Activated CD4-positive, alpha-beta T cell treated with anti-CD3 and anti-CD28 coated beads, Interleukin-2, amount 50 U/mL, for 16 hours (primary cell): Measurements from ENCODE around the gene CREG1.
A peak's percentile ranks its signal among the peaks of the same experiment; 100 is the strongest.

Experiments
- DNase-seq: peaks from one replicate; pipeline ENCODE4 v3.0.0-alpha.2; 2020

Gene CREG1

DNA sequence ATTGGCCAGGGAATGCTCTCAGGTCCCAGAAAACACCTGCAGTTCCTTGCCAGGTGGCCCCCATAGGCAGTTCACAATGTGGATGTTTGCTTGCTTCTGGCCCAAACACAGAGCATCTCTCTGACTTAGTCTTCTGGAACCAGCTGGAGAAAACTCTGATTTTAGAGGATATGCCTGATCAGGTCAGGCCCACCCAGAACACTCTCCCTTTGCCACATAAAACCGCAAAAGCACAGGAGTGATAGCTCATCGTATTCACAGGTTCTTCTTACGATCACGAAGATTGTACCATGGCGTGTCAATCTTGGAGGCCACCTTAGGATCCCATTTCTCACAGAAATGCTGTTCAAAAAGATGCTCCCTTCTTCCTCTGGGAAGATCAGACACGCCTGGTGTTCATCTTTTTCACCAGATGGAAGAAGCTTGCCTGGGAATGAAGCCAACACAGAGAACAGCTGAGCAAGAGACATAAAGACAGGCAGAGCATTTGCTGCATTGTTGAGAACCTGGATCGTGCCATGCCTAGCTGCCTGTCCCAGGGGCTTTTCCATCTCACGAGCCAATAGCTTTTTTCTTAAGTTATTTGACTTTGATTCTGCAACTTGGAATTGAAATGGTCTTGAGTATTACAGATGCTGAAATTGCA, 23.6 kb downstream of the CREG1 start:
- no peak for DNase-seq

DNA sequence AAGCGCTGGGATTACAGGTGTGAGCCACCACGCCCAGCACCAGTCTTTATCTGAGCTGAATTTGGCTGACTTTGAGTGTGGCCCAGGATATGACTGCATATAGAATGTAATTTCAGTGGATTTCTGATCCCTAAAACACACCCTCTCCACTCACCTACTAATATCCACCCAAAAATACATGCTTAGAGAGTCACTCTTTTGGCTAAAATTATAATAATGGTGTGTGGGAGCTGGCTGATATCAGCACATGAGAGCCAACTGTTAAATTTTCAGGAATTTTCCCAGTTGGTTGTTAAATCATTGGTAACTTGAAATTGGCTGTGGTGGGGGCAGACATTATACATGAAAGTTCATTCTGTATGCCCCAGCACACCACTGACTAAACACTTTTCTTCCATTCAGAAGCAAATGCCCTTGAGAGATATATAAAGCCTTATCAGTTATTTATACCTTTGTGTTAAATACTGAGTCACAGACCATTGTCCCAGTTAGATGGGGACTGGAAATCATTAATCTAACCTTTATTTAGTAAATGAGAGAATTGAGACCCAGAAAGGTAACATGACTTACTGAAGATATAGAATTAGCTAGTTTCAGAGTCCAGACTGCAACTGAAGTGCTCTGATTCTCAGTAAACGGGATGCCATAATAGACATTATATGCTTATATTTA, 25.4 kb downstream of the CREG1 start:
- no peak for DNase-seq

DNA sequence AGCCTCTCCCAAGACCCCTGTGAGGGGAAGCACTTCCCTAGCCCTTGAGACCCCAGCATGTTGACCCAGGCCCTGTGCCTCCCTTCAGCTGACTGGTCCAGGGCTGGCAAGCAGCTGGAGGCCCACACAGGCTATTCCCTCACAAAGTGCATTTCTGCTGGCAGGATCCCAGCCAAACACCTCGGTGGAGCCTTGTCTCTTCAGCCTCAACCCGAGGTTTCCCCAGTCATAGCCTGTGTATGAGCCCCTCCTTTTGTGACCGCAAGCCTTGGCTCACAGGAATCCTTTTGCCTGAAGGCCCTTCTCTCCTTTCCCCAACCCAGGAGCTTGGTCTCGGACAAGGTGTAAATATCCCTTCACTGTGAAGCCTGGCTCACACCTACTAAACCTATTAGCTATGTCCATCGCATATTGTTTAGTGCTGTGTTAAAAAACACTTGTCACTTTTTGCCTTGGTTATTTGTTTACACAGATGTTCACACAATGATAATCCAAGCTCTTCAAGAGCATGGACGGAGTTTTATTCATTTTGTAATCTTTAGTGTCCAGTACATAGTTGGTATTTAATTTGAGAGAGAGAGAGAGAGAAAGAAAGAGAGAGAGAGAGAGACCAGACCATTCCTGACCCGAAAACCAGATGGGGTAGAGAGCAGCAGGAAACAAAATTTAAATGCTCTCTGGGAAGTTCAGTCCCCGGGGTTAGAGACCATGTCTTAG, 26.7 kb downstream of the CREG1 start:
- DNase-seq = no peak

DNA sequence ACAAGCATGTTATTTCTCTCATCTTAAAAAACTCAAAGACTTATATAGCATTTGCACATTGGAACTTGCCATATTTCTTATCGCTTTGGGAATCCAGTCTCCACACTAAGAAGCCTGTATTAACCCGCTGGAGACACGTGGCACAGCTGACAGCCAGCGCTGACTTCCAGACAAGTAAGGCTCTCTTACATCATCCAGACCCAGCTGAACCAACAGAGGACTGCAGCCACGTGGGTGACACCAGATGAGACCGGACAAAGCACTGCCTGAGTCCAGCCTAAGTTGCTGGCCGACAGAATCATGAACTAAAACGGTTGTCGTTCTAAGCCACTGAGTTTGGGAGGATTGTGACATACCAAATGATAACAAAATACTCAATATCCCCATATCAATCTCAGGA, 28.9 kb downstream of the CREG1 start:
- no peak for DNase-seq

DNA sequence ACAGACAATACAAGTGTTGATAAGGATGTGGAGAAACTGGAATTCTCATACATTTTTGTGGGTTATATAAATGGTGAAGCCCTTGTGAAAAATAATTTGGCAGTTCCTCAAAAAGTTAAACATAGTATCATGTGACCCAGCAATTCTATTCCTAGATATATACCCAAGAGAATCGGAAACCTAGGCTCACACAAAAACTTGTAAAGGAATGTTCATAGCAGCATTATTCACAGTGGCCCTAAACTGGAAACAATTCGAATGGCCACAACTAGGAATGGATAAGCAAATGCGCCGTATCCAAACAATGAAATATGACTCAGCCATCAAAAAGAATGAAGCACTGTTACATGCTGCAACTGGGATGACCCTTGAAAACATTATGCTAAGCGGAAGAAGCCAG, 31.3 kb downstream of the CREG1 start:
- DNase-seq = no peak

DNA sequence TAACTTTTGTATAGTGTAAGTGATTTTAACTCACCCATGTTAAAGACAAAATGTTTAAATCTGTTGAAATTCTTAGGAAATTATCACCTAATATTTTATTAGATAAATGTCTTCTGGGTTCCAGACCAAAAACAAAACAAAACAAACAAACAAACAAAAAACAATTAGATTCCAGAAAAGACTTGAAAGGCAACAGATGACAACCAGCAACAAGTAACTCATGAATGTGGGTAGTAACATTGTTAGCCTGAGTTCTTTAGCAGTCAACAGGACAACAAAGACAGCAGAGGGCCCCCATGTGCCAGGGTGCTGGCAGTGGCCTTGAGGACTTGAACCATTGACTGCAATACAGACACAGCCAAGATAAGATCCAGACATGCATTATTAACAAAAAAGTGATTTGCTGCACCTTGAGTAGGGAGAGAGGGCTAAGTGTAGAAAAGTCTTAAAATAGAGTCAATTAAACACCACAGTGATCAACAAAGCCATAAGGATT, 32.8 kb downstream of the CREG1 start:
- no peak for DNase-seq

DNA sequence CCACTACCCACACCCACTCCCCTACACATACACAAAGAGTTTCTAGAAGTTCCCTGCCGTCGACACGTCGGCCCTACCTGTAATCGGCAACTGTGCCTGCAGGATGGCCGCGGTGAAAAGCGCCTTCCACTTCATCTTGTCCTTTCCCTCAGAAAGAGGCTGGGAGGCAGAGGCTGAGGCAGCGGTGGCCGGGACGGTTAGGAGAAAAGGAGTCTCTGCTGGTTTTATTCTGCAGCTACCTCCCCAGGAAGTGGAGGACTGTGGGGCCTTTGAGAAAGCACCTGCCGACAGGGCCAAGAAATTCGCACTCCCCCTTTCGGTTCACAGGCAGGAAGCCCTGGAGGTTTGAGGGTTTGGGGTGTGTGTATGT, 35.2 kb downstream of the CREG1 start, which contains the start of gene CD247:
CD247 (minus strand) TSS at position 199 of the 370 bp plus-strand sequence; CDS start at position 135, 64 bp downstream.
- peak; percentile 85 for DNase-seq

DNA sequence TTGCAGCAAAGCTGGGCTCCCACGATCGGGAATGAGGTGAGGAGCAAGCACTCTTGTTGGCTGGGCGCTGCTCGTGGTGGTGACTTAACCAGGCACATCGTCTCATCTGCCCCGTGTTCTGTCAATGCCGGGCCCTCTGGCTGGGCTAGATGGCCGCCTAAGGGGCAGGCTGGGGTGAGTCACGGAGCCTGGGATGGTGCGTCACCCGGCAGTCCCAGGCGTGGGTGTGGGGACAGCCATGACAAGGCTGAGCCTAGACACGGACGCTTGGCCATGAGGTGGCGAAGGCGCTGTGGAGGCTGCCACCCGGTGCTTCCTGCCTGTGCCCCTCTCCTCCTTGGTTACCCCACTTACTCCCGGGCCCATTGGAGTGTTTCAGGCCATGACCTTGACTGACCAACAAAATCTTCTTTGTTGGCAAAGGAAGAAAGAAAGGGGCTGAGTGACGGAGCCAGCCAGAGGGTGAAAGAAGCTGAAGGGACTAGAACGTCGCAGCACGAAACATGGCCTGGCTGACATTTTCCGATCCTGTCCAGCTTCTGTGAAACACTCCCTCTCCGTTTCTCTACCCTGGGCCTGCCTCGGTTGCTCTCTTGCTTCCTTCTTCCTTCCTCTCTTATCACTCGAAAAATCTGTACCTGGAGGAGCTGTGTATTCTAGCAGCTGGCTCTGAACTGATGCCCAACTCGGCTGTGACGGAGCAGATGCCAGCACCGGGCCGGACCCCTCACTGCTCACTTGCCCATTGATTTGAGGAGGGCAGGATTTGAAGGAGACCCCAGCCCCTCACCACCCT, 35.8 kb downstream of the CREG1 start:
- peak; percentile 90 for DNase-seq

DNA sequence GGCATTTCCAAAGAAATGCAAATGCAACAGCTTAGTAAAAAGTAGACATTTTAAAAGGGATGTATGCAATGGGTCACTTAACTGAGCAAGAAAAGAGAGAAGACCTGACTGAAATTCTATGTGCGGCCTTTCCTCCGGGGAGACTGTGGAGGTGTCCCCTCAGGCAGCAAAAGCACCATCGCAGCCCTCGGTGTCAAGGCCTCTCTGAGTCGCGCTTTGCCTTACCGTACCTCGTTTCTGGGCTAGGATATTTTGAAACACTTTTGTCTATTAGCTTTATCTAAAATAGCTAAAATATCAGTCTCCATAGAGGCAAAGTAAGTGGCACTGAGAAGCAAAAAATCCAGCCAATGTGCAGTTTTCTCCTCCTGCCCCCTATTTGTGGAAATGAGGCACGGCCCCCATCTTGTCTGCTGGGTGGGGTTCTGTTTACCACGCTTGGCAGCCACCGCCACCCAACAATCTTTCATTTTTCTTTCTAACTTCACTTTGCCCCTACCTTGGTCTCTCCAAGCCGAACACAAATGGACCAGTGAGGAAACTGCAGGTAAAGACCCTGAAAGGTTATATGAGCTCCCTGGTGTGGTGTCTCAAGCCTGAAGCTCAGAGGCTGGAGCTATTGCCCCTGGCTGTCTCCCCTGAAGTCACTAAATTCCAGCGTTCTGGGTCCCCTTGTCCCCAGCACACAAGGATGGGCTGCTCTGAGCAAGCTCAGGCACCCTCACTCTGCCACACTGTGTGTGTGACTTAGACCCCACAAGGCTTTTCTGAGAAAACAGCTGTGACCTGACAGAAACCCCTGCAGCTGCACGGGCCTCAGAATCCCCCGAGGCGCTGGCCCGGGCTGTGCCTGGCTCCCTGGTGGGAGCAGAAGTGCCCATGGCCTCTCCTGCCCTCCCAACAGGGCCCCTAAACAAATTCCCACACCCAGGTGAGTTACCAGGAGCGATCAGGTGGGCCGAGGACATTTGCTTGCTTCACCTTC, 36.9 kb downstream of the CREG1 start:
- no peak for DNase-seq

DNA sequence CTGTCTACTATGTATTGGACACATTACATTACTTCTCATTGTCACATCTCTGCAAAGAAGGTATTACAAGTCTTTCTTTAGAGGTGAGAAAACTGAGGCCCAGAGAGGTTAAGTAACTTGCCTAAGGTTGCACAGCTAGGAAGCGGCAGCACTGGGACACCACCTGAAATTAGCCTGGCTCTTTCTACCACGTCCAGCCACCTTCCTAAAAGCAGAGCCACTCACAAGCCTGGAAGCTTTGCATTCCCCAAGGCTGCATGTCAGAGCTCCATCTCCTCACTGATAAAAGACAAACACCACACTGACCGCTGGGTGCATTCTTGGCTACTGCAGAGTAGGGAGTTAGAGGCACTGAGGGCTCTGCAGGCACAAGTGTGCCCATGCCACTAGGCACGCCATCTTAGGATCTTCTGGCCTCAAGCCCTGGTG, 37.7 kb downstream of the CREG1 start:
- DNase-seq = no peak

DNA sequence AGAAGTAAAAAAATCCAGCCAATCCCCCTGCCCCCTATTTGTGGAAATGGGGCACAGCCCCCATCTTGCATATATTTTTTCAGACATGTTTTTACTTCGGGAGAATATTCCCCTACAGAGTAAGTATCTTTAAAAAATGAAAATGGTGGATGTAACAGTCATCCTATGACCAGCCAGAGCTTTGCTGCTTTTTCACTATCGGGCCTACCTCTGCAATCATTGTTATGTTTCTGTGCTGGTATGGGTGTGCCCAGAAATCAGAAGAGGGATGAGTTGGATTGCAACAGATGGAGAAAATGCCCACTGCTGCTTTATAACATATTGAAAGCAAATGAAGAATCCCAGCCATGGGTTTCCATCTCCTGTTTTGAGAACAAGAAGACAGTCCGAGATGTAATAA, 38.1 kb downstream of the CREG1 start:
- DNase-seq = peak; percentile 49

DNA sequence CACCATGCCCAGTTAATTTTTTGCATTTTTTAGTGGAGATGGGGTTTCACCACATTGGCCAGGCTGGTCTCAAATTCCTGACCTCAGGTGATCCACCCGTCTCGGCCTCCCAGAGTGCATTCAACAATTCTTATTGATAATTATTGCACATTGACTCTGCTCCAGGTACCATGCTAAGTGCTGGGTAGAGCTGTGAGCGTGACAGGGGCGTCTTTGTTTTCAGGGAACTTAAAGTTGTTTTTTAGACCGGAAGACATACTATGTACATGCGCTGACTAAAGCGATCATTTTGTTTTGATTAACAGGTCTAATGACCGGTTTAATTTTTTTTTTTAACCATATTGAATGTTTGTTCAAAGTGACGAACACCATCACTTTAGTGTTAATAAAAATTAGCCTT, 39.3 kb downstream of the CREG1 start:
- no peak for DNase-seq

DNA sequence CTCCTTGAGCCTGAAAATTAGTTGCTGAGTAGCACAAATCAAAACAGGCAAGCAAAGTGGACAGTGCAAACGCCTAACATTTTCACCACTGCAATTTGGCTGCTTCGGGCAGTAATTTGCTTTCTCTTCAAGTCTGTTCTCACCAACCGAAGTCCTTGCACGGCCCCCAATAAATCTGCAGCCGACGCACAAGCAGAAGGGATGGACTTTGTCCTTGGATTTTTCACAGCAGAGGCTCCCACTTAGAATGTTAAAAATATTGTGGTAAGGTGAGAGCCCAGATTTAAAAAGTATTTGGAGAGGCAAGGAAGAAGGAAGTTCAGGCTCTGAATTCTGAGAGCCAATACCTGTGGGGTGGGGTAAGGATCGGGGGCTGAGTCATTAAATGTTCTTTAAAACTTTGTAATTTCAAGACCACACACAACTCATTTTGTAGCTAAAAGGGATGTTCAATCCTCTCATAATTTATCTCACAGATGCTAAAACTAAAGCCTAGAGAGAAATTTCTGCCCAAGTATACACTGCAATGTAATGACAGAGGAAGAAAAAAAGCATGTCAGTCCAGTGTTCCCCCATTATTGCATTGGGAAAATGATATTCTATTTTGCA, 41.4 kb downstream of the CREG1 start:
- DNase-seq = peak; percentile 58

DNA sequence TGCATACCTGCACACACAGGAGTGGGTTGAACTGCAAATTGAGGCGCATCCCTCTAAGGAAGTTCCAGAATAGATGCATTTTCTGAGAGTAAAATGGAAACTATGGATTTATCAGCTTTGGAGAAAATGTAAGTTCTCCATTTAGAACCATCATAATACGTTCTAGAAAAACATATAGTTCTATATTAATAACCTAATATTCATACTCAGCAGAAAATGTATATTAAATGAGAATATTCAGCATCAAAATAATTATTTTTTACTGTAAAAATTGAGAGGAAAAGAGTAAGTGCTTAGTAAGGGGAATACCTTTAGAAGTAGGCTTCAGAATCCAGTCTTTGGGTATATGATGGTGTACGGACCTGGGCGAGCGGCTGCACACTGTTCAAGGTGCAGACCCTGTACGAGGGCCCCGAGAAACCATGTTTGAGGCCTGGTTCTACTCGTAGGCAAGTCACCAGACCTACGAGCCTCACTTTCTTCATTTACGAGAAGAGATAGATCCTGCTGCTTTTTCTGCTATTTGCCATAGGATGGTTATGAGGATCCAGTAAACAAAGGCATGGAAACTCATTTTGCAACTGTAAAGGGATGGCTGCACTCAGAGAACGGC, 42.1 kb downstream of the CREG1 start:
- DNase-seq = no peak

DNA sequence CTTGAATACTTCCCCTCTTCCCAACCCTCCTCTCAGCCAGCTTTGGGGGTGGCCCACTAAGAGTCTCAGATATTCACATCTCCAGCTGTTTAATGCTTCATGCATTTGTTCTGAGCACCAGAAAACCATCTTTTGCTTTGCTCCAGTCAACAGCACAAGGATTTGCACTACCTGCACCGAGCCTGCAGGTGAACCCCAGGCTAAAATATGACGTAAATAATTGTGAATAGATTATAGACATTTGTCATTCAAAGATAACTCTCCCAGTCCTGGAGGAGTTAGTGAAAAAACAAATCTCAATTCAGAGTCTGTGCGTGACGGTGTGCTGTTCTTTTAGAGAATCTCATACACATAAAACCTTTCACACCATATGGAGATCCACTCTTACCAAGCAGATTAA, 42.7 kb downstream of the CREG1 start:
- no peak for DNase-seq

DNA sequence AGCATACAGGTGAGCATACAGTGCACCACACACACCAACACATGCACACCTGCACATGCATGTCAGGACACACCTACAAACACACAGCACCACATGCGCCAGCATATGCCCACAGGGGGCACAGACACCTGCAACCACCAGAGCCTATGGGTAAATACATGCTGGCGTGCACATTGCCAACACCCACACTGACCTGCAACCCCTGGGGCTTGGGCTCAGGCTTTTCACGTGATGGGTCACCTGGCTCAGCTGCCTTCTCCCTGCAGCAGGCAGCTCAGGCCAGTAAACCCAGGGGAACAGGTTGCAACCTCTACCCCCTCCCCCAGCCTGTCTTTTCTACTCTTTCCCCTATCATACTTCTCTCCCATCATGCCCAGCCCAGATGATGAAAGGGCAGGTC, 43.3 kb downstream of the CREG1 start:
- no peak for DNase-seq

DNA sequence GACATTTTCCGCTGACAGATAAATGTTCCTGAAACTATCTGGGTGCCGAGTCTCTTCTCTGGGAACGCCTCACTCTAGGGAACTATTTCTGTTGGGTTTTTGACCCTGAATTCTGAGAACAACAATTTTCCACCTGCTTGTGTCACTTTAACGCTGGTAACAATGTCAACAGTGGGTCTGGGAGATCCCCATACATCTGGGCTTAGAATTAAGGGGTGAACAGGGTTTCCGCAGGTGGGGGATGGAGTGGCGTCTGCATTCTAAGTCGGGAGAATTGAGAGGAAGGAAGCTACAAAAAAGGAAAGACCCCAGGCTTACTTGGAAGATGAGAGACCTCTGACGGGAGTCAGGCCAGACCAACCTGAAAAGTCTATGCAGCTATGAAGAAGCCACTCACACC, 44.0 kb downstream of the CREG1 start:
- DNase-seq = no peak

DNA sequence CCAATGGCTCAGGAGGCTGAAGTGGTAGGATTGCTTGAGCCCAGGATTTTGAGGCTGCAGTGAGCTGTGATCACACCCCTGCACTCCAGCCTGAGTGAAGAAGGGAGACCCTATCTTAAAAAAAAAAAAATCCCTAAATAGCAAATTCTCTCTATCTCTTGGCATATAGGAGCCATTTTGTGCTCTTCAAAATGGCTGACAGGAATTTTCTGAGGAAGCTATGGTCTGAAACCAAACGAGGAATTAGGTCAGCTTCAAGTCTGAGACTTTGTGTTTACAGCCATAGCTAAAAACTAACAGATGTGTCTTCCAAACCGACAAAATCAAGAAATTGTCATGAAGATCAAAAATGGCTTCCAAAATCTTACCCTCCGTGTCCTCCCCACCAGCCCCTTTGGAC, 45.8 kb downstream of the CREG1 start:
- no peak for DNase-seq

DNA sequence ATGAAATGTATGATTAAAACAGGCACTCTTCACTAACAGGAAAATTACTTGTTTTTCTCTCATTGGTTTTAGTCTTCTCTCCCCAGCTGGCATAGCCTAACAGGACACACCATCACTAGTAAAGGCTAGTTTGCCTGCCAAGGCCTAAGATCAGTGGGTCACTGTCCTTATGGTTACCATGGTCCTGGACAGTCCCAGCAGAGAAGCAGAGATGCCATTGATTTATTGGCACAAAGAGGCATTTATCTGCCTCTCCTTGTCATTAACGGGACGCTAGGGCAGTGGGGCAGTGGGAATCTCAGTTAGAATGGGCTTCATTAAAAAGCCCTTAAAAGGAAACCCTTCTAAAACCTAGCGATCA, 49.1 kb downstream of the CREG1 start:
- DNase-seq = no peak

DNA sequence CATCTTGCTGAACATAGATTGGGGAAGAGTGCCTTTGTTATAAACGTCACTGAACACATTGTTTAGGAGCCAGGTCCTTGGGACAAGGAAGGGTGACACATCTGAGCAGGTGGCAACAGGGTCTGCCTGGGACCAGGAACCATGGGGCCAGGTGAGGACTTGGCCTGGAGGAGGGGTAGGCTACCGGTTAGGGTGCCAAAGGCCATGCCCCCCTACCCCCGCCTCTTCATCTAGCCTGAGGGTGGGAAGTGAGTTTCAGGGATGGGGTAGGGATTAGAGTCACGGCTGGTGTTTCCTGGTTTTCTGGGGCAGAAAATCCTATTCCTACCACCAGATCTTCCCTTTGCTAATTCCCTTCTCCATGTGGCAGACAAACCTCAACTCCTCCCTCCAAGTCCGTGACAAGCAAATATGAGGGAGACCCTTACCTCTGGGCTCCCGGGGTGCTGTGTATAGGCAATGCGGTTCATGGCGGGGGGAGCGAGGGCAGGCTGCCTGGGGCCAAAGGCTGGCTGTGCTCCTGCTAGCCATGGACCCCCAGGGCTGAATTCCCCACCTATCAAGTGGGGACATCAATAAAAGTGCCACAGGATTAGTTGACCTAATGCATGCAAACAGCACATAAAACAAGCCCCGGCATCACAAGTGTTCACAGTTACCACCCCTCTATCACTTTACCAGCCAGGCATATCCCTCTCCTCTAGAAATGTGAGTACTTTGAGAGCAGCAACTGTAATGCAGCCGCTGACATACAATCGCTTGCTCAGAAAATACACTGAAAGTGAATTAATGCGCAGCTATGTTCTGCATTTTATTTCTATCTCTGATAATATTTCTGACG, 49.7 kb downstream of the CREG1 start:
- no peak for DNase-seq
